GM23248 (cell line): ENCODE measurements around the gene P2RX2. TPM values are rescaled to one million over a fixed set of nuclear protein-coding genes. Genes with fewer than 3 reads are reported as not detected.

ENCODE experiments used
- DNase-seq: peaks from one replicate; pipeline ENCODE4 v3.0.0-alpha.2; 2015
- H2AFZ ChIP-seq: fragments of 200-600 bp; sonication (generic); 2 replicates; pipeline ENCODE4 v1.6.1; 2016; ENCODE audit warnings: antibody characterized with exemption
- H3F3A ChIP-seq: fragments of 200-600 bp; sonication (generic); 2 replicates; pipeline ENCODE4 v1.6.1; 2016; ENCODE audit warnings: mild to moderate bottlenecking, antibody characterized with exemption, mixed run types; ENCODE audit not compliant: insufficient read depth
- H3K27ac ChIP-seq: fragments of 200-600 bp; sonication (generic); 2 replicates; pipeline ENCODE4 v1.5.1; 2016; ENCODE audit warnings: mild to moderate bottlenecking
- H3K27me3 ChIP-seq: fragments of 200-600 bp; sonication (generic); replicated peaks from 2 replicates; pipeline ENCODE4 v1.6.1; 2016; ENCODE audit warnings: mild to moderate bottlenecking; ENCODE audit not compliant: insufficient read depth
- H3K36me3 ChIP-seq: fragments of 200-600 bp; sonication (generic); 2 replicates; pipeline ENCODE4 v1.6.1; 2016; ENCODE audit warnings: low read depth, mild to moderate bottlenecking
- H3K4me1 ChIP-seq: fragments of 200-600 bp; sonication (generic); 2 replicates; pipeline ENCODE4 v1.6.1; 2016; ENCODE audit warnings: mild to moderate bottlenecking; ENCODE audit not compliant: insufficient read depth
- H3K4me2 ChIP-seq: fragments of 200-600 bp; sonication (generic); one replicate; pipeline ENCODE4 v1.6.1; 2016; ENCODE audit warnings: mild to moderate bottlenecking; ENCODE audit not compliant: unreplicated experiment
- H3K4me3 ChIP-seq: fragments of 200-600 bp; sonication (generic); 2 replicates; pipeline ENCODE4 v1.5.1; 2016; ENCODE audit warnings: mild to moderate bottlenecking
- H3K79me2 ChIP-seq: fragments of 200-600 bp; sonication (generic); 2 replicates; pipeline ENCODE4 v1.6.1; 2016; ENCODE audit warnings: mild to moderate bottlenecking; ENCODE audit not compliant: insufficient read depth
- H3K9ac ChIP-seq: fragments of 200-600 bp; sonication (generic); 2 replicates; pipeline ENCODE4 v1.6.1; 2016; ENCODE audit warnings: mild to moderate bottlenecking
- H3K9me2 ChIP-seq: fragments of 200-600 bp; sonication (generic); 2 replicates; pipeline ENCODE4 v1.6.1; 2016; ENCODE audit warnings: mixed run types, mild to moderate bottlenecking, moderate library complexity; ENCODE audit not compliant: insufficient read depth
- H3K9me3 ChIP-seq: fragments of 200-600 bp; sonication (generic); one replicate; pipeline ENCODE4 v1.6.1; 2017; ENCODE audit warnings: low read depth
- H4K20me1 ChIP-seq: fragments of 200-600 bp; sonication (generic); 2 replicates; pipeline ENCODE4 v1.6.0; 2016; ENCODE audit not compliant: insufficient read depth
- EZH2 ChIP-seq: fragments of 200-600 bp; sonication (generic); IDR thresholded peaks from 2 replicates; pipeline ENCODE4 v1.6.1; 2018; ENCODE audit warnings: antibody characterized with exemption, mild to moderate bottlenecking; ENCODE audit not compliant: insufficient read depth, poor library complexity, severe bottlenecking
- EZH2phosphoT487 ChIP-seq: fragments of 200-600 bp; sonication (generic); IDR thresholded peaks from 2 replicates; pipeline ENCODE4 v1.6.1; 2018; ENCODE audit warnings: antibody characterized with exemption, moderate library complexity, mild to moderate bottlenecking, low read depth; ENCODE audit not compliant: insufficient read depth
- WGBS, 2 experiments: methylation state at CpG; one replicate each; pipeline ENCODE4 v1.1.6; 2015 to 2017; ENCODE audit warnings: low lambda C conversion rate in 2 of 2, low coverage in 1 of 2; ENCODE audit errors: missing lambda C conversion rate in 2 of 2; 5-methylcytosine and 5-hydroxymethylcytosine counted together
- in situ Hi-C: fragments of 300-500 bp; cut with MboI; formaldehyde crosslinking; loops from 2 replicates; pipeline ENCODE4 v1.15.0; 2020
- polyA plus RNA-seq: library from polyadenylated mRNA; unstranded; fragments of >200 nt; fragmentation: Nextera tagmentation; extraction: Ambion mirVana; gene quantifications from 2 replicates; pipeline ENCODE4 v1.2.1, GENCODE V29; 2016
- total RNA-seq: library from RNA; depleted of rRNA; stranded (reverse); fragments of >200 nt; shearing (Covaris generic); gene quantifications from 2 replicates; pipeline ENCODE4 v1.2.3, GENCODE V29; 2014

The P2RX2 gene
- total and polyA plus RNA-seq, 2 experiments from 2014 or later, result not detected

- H3K27ac ChIP-seq, result no peak overlapping the region
- no peak overlapping the region for H2AFZ ChIP-seq
- no peak for DNase-seq
- H3K36me3 ChIP-seq, result no peaks in the 10 kb centered on the region
- H3K4me2 ChIP-seq, result peak overlapping the region; percentile 86
- peak overlapping the region; percentile 33; the same call in 1 of the 2 replicates for H3K9ac ChIP-seq
- WGBS, 2 experiments, result 78 to 80% methylated on average over 25 of the region's 25 CpGs
- peaks cover 6% of the 10 kb centered on the region for H3K27me3 ChIP-seq
- no peaks in the 10 kb centered on the region for H3K79me2 ChIP-seq
- no peaks in the 10 kb centered on the region for H3K9me3 ChIP-seq
- H3K4me1 ChIP-seq, result peaks cover 9% of the 10 kb centered on the region; the same call in 1 of the 2 replicates
- H3K9me2 ChIP-seq, result no peaks in the 10 kb centered on the region
- in situ Hi-C loops, result loop anchor here (25.0 kb wide), 1 partner anchor 461 kb away; no protein-coding TSS in a partner anchor
- H3F3A ChIP-seq, result peaks cover 12% of the 10 kb centered on the region; the same call in 1 of the 2 replicates
- H3K4me3 ChIP-seq, result no peak overlapping the region
- H4K20me1 ChIP-seq, result no peaks in the 10 kb centered on the region
- TF ChIP-seq EZH2 (no peak), EZH2phosphoT487 (no peak)
These were observed 4.7 kb downstream of the P2RX2 start for GRCh38 chr12:132623072-132623869.

DNA sequence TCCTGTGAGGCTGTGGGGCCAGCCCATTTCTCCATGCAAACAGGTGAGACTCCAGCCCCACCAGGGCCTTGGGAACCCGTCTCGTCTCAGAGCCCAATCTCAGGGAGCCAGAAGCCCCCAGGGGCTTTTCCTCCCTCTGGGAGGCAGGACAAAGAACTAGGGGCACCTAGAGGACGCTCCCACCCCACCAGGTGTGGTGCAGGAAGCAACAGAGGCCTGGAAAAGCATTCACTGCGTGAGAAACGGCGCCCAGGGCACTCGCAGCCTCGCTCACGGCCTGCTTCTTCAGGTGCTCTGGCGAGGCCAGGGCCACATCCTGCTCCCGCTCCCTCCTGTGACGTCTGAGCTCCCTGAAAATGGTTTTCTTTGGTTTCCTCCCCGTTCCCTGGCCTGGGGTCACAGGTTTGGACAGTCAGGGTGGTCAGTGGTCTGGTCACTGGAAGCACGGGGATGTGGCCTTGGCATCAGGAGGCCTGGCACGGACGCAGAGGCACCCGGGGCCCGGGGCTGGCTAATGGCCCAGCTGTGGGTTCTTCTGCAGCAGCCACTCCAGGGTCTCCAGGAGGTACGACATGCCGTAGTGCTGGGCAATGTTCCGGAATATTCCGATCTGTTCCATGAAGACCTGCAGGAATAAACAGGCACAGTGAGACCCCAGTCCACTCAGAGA lies 5.7 kb downstream of the P2RX2 start:
- no peak for DNase-seq
- no peaks in the 10 kb centered on the region for H3K79me2 ChIP-seq
- H3K27ac ChIP-seq, result no peak overlapping the region
- in situ Hi-C loops, result loop anchor here (25.0 kb wide), 1 partner anchor 462 kb away; no protein-coding TSS in a partner anchor
- H4K20me1 ChIP-seq, result no peaks in the 10 kb centered on the region
- H3K9me3 ChIP-seq, result no peaks in the 10 kb centered on the region
- no peak overlapping the region for H3K4me3 ChIP-seq
- H3K4me1 ChIP-seq, result peaks cover 9% of the 10 kb centered on the region; the same call in 1 of the 2 replicates
- H2AFZ ChIP-seq, result no peak overlapping the region
- H3K9ac ChIP-seq, result no peak overlapping the region
- TF ChIP-seq EZH2 (no peak), EZH2phosphoT487 (no peak)
- no peaks in the 10 kb centered on the region for H3K36me3 ChIP-seq
- 92 to 94% methylated on average over 22 of the region's 22 CpGs for WGBS, 2 experiments
- H3K4me2 ChIP-seq, result no peak overlapping the region
- H3F3A ChIP-seq, result peaks cover 12% of the 10 kb centered on the region; the same call in 1 of the 2 replicates
- no peaks in the 10 kb centered on the region for H3K9me2 ChIP-seq
- H3K27me3 ChIP-seq, result 0 out of 2 replicates have a peak, but pooled peaks cover 4% of the 10 kb centered on the region

DNA sequence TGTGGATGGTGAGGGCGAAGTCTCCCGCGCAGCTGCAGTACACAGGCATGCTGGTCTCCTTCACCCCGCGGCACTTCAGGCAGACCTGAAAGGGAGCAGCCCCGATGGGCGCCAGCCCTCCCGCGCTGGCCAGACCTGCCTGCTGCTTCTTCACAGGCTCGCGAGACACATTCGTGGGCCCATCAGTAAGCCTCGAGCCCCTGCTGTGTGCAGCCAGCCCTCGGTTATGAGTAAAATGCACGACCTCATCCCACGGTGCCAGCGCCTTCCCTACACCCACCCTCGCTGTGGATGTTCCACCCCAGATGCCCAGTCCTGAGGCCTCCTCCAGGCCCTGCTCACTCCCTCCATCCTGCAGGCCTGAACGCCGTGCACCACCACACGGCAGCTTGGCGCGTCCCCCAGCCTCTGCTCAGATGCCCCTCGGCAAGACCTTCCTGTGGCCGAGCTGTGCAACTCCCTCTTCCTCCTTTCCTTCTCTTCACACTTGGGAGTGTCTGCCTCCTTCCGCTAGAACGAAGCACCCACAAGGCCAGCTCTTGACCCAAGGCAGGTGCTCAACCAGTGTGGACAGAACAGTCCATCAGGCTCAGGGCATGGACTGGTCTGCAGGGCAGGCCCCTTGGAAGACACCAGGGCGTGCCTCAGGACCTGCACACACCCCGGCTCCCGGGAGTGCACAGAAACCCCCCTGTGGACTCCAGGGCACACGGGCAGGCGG lies 6.5 kb downstream of the P2RX2 start:
- DNase-seq, result no peak

More for the DNA sequence above, 6.5 kb downstream of the P2RX2 start:
- H3K4me3 ChIP-seq, result no peak overlapping the region
- no peaks in the 10 kb centered on the region for H3K36me3 ChIP-seq
- in situ Hi-C loops, result loop anchor here (25.0 kb wide), 1 partner anchor 463 kb away; no protein-coding TSS in a partner anchor
- H3K9ac ChIP-seq, result no peak overlapping the region
- no peak overlapping the region for H3K4me2 ChIP-seq
- H3K4me1 ChIP-seq, result peaks cover 9% of the 10 kb centered on the region; the same call in 1 of the 2 replicates
- H3K79me2 ChIP-seq, result no peaks in the 10 kb centered on the region
- H3K27me3 ChIP-seq, result 0 out of 2 replicates have a peak, but pooled peaks cover 3% of the 10 kb centered on the region
- no peaks in the 10 kb centered on the region for H3K9me3 ChIP-seq
- H3K9me2 ChIP-seq, result no peaks in the 10 kb centered on the region
- WGBS, 2 experiments, result 98% methylated on average over 20 to 30 of the region's 32 CpGs
- H3F3A ChIP-seq, result peaks cover 12% of the 10 kb centered on the region; the same call in 1 of the 2 replicates
- no peak overlapping the region for H3K27ac ChIP-seq
- H2AFZ ChIP-seq, result no peak overlapping the region
- H4K20me1 ChIP-seq, result no peaks in the 10 kb centered on the region
- no peak for TF ChIP-seq EZH2
- TF ChIP-seq EZH2phosphoT487, result no peak
